Calu3 (cell line): ENCODE data around the gene ZNF541. TPM values are rescaled to one million over a fixed set of nuclear protein-coding genes. Genes with fewer than 3 reads are reported as not detected.
A peak's percentile ranks its signal among the peaks of the same experiment; 100 is the strongest.

ENCODE experiments used
- BruUV-seq: library from RNA; stranded (reverse); fragments of 400-500 nt; replicated peaks from 2 replicates; lab custom pipeline; 2021; lab: Mats Ljungman, UMichigan
- CTCF ChIA-PET: fragments of 300-600 bp; sonication (Branson Sonifier 250); formaldehyde crosslinking; loops from one replicate; lab custom pipeline; 2022; ENCODE audit warnings: antibody characterized with exemption; lab: Charles Lee
- DNase-seq: peaks from one replicate; pipeline ENCODE4 v3.0.0; 2022
- H3K27ac Mint-ChIP-seq: one replicate; pipeline ENCODE4 v1.8.0; 2022; ENCODE audit warnings: mixed read lengths; ENCODE audit not compliant: unreplicated experiment
- H3K27me3 Mint-ChIP-seq: one replicate; pipeline ENCODE4 v1.8.0; 2022; ENCODE audit warnings: mixed read lengths; ENCODE audit not compliant: unreplicated experiment
- H3K36me3 Mint-ChIP-seq: one replicate; pipeline ENCODE4 v1.8.0; 2022; ENCODE audit warnings: mild to moderate bottlenecking, moderate library complexity, mixed read lengths; ENCODE audit not compliant: insufficient read depth, unreplicated experiment
- H3K4me1 Mint-ChIP-seq: one replicate; pipeline ENCODE4 v1.8.0; 2022; ENCODE audit warnings: mild to moderate bottlenecking, low read depth, mixed read lengths; ENCODE audit not compliant: unreplicated experiment
- H3K4me3 Mint-ChIP-seq: one replicate; pipeline ENCODE4 v1.8.0; 2022; ENCODE audit warnings: mild to moderate bottlenecking, low read depth, moderate library complexity, mixed read lengths; ENCODE audit not compliant: unreplicated experiment
- H3K9me3 Mint-ChIP-seq: one replicate; pipeline ENCODE4 v1.8.0; 2022; ENCODE audit warnings: low read depth, mixed read lengths; ENCODE audit not compliant: unreplicated experiment
- CTCF ChIP-seq: fragments of 200-600 bp; IDR thresholded peaks from one replicate; pipeline ENCODE4 v1.8.0; 2022; ENCODE audit warnings: antibody characterized with exemption; ENCODE audit not compliant: unreplicated experiment
- intact Hi-C: fragments of 100-400 bp; cut with micrococcal nuclease; formaldehyde crosslinking; loops from one replicate; pipeline ENCODE4 v1.10.0; 2022; ENCODE audit not compliant: unreplicated experiment
- total RNA-seq: library from RNA; stranded (reverse); gene quantifications from 2 replicates; pipeline ENCODE4 v1.2.3, GENCODE V29; 2022

ZNF541 gene
- total RNA-seq, 1 experiment from 2014 or later = not detected

- TF ChIP-seq CTCF = no peak
- BruUV-seq = no TSS peak
- Mint-ChIP-seq H3K36me3 (peaks cover 10% of the 10 kb centered on the region), H3K9me3 (peaks cover 6% of the 10 kb centered on the region), H3K27me3 (no peaks in the 10 kb centered on the region), H3K4me3 (no peak overlapping the region), H3K27ac (no peak overlapping the region), H3K4me1 (peaks cover 27% of the 10 kb centered on the region)
- no peak for DNase-seq
- intact Hi-C loops = no loop called here
- CTCF ChIA-PET = no interaction called here
These were observed 9.5 kb upstream of the ZNF541 start for GRCh38 chr19:47582320-47582909.

GRCh38 chr19:47581605-47582319, 8.8 kb upstream of the ZNF541 start:
- Mint-ChIP-seq H3K9me3 (peaks cover 6% of the 10 kb centered on the region), H3K36me3 (peaks cover 10% of the 10 kb centered on the region), H3K4me1 (peaks cover 27% of the 10 kb centered on the region), H3K4me3 (no peak overlapping the region), H3K27me3 (no peaks in the 10 kb centered on the region), H3K27ac (peak overlapping the region; percentile 41)
- DNase-seq = peak; percentile 89
- CTCF ChIA-PET = no interaction called here
- BruUV-seq = no TSS peak
- no peak for TF ChIP-seq CTCF
- intact Hi-C loops = no loop called here

GRCh38 chr19:47580397-47580796, 7.4 kb upstream of the ZNF541 start:
- Mint-ChIP-seq H3K27me3 (no peaks in the 10 kb centered on the region), H3K4me3 (no peak overlapping the region), H3K4me1 (peaks cover 27% of the 10 kb centered on the region), H3K36me3 (peaks cover 10% of the 10 kb centered on the region), H3K27ac (no peak overlapping the region), H3K9me3 (peaks cover 3% of the 10 kb centered on the region)
- CTCF ChIA-PET = no interaction called here
- BruUV-seq = no TSS peak
- DNase-seq = no peak
- TF ChIP-seq CTCF = no peak
- intact Hi-C loops = no loop called here

- intact Hi-C loops = no loop called here
- Mint-ChIP-seq H3K4me3 (no peak overlapping the region), H3K4me1 (no peaks in the 10 kb centered on the region), H3K36me3 (no peaks in the 10 kb centered on the region), H3K27me3 (peaks cover 19% of the 10 kb centered on the region), H3K9me3 (no peaks in the 10 kb centered on the region), H3K27ac (no peak overlapping the region)
- CTCF ChIA-PET = no interaction called here
- DNase-seq = no peak
- BruUV-seq = no TSS peak
- TF ChIP-seq CTCF = no peak
These were observed 313 bp downstream of the ZNF541 start for GRCh38 chr19:47572635-47573034.
